Peyer's patch (tissue), 4 donors: Measurements from ENCODE around the gene SRPK2.

ENCODE experiments used
- POLR2A ChIP-seq, 2 donors: fragments of 450-650 bp; IDR thresholded peaks; one replicate each; pipeline ENCODE4 v1.5.1; 2017; ENCODE audit warnings: antibody characterized with exemption in 2 of 2, mild to moderate bottlenecking in 2 of 2, moderate library complexity in 2 of 2
- TF ChIP-seq, protein P1 (sequence below), 6 experiments: fragments of 450-650 bp in 4 of 6; fragments of 200-600 bp in 2 of 6; sonication (generic) in 1 of 6; IDR thresholded peaks; one replicate each; pipeline ENCODE4 v1.5.1; 2017 to 2019; ENCODE audit warnings: antibody characterized with exemption in 6 of 6, mild to moderate bottlenecking in 3 of 6, moderate library complexity in 1 of 6

- TF ChIP-seq, protein P1, sequence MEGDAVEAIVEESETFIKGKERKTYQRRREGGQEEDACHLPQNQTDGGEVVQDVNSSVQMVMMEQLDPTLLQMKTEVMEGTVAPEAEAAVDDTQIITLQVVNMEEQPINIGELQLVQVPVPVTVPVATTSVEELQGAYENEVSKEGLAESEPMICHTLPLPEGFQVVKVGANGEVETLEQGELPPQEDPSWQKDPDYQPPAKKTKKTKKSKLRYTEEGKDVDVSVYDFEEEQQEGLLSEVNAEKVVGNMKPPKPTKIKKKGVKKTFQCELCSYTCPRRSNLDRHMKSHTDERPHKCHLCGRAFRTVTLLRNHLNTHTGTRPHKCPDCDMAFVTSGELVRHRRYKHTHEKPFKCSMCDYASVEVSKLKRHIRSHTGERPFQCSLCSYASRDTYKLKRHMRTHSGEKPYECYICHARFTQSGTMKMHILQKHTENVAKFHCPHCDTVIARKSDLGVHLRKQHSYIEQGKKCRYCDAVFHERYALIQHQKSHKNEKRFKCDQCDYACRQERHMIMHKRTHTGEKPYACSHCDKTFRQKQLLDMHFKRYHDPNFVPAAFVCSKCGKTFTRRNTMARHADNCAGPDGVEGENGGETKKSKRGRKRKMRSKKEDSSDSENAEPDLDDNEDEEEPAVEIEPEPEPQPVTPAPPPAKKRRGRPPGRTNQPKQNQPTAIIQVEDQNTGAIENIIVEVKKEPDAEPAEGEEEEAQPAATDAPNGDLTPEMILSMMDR (IDR thresholded peaks at IDR 0.05) = no peak
- TF ChIP-seq POLR2A (IDR thresholded peaks at IDR 0.05) = no peak
These were observed 235.2 kb downstream of the SRPK2 start for GRCh38 chr7:105153531-105153930.
